22Rv1 (cell line): Measurements from ENCODE around the gene HCN1.
"Not testable (repeated sequence)": the region's sequence is repeated elsewhere in the genome, so short reads cannot be mapped to it uniquely, and the experiment has no call there.

Experiments
- H3K27ac ChIP-seq: fragments of 450-650 bp; 2 replicates; pipeline ENCODE4 v1.5.1; 2017
- CTCF ChIP-seq: fragments of 450-650 bp; IDR thresholded peaks from 2 replicates; pipeline ENCODE4 v1.5.1; 2017; ENCODE audit warnings: mild to moderate bottlenecking
- ZFX ChIP-seq: fragments of 450-650 bp; IDR thresholded peaks from 2 replicates; pipeline ENCODE4 v1.6.1; 2017; ENCODE audit warnings: antibody characterized with exemption, borderline replicate concordance

Gene HCN1

DNA sequence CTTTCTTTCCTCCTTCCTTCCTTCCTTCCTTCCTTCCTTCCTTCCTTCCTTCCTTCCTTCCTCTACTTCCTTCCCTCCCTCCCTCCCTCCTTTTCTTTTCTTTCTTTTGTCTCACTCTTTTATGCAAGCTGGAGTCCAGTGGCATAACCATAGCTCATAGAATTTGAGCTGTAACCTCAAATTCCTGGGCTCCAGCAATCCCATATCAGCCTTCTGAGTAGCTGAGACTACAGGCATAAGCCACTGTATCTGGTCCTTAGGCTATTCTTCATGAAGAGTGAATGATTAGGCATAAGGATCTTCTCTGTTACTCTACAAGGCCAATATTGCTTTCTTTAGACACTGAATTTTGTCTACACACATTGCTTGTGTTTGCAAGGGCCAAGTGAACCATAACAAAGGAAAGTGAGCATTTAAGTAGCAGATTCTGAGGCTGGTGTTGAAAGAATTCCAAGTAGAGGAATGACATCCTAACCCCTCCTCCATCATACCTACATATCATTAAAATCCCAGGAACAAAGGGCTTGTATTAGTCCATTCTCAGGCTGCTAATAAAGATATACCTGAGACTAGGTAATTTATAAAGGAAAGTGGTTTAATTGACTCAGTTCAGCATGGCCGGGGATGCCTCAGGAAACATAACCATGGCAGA is 293.2 kb downstream of the HCN1 start:
- TF ChIP-seq CTCF (no peak), ZFX (no peak)
- H3K27ac ChIP-seq, result no peak overlapping the region

DNA sequence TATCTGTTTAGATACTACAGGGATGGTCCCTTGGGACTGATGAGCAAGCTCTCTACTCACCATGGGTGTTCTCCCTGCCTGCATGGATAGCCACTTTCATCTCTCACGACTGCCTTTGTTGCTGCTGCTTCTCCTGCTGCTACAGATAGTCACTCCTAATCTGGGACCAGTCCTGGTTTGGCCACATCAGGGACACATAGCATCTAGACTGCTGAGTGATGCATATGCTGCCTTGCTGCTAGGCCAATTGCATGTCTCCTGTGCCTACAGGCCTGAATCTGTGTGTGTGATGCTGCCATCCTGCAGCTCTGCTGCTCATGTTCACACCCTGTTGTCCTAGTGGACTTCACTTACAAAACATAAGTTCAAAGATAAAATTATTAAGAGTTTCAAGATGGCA is 297.1 kb downstream of the HCN1 start:
- TF ChIP-seq ZFX, result no peak
- TF ChIP-seq CTCF, result no peak

DNA sequence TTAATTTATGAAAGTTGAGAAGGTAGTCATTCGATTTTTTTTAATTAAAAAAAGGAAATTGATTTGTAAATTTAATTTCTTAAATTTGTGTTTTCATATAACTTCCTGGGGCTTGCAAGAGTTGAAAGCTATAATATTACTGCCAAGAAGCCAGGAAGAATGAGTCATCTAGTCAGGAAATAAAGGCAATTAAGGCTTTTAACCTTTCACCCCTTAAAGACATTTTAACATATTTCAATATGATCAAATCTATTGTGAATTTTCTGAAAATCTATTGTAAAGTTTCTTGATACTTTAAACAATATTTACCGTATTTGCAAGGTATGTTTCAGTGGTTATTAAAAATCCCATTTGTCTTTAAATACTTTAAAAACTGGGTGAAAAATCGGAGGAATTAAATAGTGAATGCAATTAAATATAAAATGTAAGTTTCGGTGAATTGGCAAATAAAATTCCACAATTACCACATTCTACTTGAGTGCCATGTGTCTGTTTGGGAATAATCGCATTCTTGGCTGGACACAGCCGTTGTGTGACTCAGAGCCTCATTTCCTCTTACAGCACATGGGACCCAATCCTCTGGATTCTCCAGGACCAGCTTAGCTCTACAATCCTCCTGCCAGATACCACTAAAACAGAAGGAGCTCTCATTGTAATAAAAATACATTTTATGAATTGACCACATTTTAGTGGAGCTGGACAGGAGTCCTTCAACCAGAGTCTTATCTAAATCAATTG is 310.7 kb downstream of the HCN1 start:
- no peak overlapping the region for H3K27ac ChIP-seq
- TF ChIP-seq CTCF (no peak), ZFX (no peak)

More for the DNA sequence above, 297.1 kb downstream of the HCN1 start:
- no peak overlapping the region for H3K27ac ChIP-seq

- H3K27ac ChIP-seq, result no peak overlapping the region
- no peak for TF ChIP-seq CTCF
- TF ChIP-seq ZFX, result no peak
Measured at GRCh38 chr5:45383985-45384384, 312.2 kb downstream of the HCN1 start.

- no peak overlapping the region for H3K27ac ChIP-seq
- no peak for TF ChIP-seq CTCF
- TF ChIP-seq ZFX, result no peak
Measured at GRCh38 chr5:45382583-45382982, 313.6 kb downstream of the HCN1 start.

DNA sequence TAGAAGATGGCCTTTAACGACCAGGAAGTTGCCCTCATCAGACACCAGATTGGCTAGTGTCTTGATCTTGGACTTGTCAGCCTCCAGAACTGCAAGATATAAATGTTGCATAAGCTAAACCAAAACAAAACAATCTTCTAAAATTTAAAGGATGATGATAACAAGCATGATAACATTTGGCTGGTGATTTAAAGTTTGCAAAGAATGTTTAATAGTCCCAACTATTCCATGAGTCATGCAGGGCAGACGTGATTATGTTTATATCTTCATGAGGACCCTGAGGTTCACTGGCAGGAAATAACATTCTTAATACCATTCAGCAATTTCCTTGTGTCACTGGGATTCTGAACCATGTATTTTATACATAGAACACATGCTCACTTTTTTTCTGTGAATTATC is 319.8 kb downstream of the HCN1 start:
- TF ChIP-seq CTCF, result no peak
- no peak for TF ChIP-seq ZFX
- H3K27ac ChIP-seq, result no peak overlapping the region

- no peak overlapping the region for H3K27ac ChIP-seq
- TF ChIP-seq CTCF (no peak), ZFX (no peak)
Measured at GRCh38 chr5:45372629-45373028, 323.6 kb downstream of the HCN1 start.

- not testable (repeated sequence) for H3K27ac ChIP-seq
Measured at GRCh38 chr5:45371423-45371822, 324.8 kb downstream of the HCN1 start.
